ENCODE measurements around the gene RBSN.

DNA sequence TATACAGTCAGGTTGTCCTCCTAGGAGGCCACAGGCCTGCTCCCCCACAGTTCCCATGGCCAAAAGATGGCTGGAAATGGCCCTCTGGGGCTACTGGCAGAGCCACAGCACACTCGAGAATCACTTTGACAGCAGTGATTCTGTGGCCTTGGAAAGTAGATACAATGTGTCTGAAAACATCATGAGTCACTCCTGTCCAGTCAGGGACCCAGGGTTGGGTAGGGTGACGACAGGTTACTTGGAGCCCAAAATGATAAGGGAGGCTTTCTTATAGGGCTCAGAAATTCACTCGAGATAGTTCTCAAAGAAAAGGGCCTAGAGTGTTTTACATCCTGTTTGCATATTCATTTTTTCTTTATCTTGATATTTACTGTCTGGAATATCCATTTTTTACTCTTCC lies 58.1 kb downstream of the RBSN start:
- no peak for TF ChIP-seq ARNTL (CRISPR knock-in tag; IDR thresholded peaks at IDR 0.05; ENCODE audit: borderline replicate concordance, low read depth)
- TF ChIP-seq, protein P1, sequence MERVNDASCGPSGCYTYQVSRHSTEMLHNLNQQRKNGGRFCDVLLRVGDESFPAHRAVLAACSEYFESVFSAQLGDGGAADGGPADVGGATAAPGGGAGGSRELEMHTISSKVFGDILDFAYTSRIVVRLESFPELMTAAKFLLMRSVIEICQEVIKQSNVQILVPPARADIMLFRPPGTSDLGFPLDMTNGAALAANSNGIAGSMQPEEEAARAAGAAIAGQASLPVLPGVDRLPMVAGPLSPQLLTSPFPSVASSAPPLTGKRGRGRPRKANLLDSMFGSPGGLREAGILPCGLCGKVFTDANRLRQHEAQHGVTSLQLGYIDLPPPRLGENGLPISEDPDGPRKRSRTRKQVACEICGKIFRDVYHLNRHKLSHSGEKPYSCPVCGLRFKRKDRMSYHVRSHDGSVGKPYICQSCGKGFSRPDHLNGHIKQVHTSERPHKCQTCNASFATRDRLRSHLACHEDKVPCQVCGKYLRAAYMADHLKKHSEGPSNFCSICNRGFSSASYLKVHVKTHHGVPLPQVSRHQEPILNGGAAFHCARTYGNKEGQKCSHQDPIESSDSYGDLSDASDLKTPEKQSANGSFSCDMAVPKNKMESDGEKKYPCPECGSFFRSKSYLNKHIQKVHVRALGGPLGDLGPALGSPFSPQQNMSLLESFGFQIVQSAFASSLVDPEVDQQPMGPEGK (CRISPR knock-in tag; IDR thresholded peaks at IDR 0.05; ENCODE audit: borderline replicate concordance): no peak
- TF ChIP-seq, protein P2, sequence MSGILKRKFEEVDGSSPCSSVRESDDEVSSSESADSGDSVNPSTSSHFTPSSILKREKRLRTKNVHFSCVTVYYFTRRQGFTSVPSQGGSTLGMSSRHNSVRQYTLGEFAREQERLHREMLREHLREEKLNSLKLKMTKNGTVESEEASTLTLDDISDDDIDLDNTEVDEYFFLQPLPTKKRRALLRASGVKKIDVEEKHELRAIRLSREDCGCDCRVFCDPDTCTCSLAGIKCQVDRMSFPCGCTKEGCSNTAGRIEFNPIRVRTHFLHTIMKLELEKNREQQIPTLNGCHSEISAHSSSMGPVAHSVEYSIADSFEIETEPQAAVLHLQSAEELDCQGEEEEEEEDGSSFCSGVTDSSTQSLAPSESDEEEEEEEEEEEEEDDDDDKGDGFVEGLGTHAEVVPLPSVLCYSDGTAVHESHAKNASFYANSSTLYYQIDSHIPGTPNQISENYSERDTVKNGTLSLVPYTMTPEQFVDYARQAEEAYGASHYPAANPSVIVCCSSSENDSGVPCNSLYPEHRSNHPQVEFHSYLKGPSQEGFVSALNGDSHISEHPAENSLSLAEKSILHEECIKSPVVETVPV (CRISPR knock-in tag; IDR thresholded peaks at IDR 0.05): no peak
- TF ChIP-seq ZFP3 (CRISPR knock-in tag; IDR thresholded peaks at IDR 0.05): no peak
- TF ChIP-seq, protein P3, sequence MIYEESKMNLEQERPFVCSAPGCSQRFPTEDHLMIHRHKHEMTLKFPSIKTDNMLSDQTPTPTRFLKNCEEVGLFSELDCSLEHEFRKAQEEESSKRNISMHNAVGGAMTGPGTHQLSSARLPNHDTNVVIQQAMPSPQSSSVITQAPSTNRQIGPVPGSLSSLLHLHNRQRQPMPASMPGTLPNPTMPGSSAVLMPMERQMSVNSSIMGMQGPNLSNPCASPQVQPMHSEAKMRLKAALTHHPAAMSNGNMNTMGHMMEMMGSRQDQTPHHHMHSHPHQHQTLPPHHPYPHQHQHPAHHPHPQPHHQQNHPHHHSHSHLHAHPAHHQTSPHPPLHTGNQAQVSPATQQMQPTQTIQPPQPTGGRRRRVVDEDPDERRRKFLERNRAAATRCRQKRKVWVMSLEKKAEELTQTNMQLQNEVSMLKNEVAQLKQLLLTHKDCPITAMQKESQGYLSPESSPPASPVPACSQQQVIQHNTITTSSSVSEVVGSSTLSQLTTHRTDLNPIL (CRISPR knock-in tag; IDR thresholded peaks at IDR 0.05; ENCODE audit: low read depth): no peak
- TF ChIP-seq GLIS3 (CRISPR knock-in tag; IDR thresholded peaks at IDR 0.05): no peak
- no peak for TF ChIP-seq ZNF565 (CRISPR knock-in tag; conservative IDR thresholded peaks at IDR 0.05; ENCODE audit: low read depth)
- no peak for TF ChIP-seq CSDC2 (CRISPR knock-in tag; IDR thresholded peaks at IDR 0.05)
- no peak for TF ChIP-seq ZFP30 (CRISPR knock-in tag; IDR thresholded peaks at IDR 0.05)
- no peak for TF ChIP-seq TCF4 (CRISPR knock-in tag; IDR thresholded peaks at IDR 0.05; ENCODE audit: borderline replicate concordance)
